Psoas muscle (tissue), 8 donors: ENCODE data around the gene WRAP73. TPM values are rescaled to one million over a fixed set of nuclear protein-coding genes. Genes with fewer than 3 reads are reported as not detected.

Experiments used
- ATAC-seq, 4 donors: fragments of 200-7000 bp; cut with Tn5 transposase; one replicate each; pipeline ENCODE4 v1.9.1; 2020; ENCODE audit warnings: moderate library complexity in 3 of 4, mild to moderate bottlenecking in 2 of 4
- DNase-seq, 2 donors: peaks; one replicate each; pipeline ENCODE4 v3.0.0-alpha.2; 2020
- H3K27ac ChIP-seq: fragments of 200-600 bp; one replicate; pipeline ENCODE4 v1.8.0; 2022
- H3K27me3 ChIP-seq, 3 donors: fragments of 200-600 bp in 1 of 3; one replicate each; pipeline versions ENCODE4 v1.6.1 to v1.8.0; 2013 to 2022; ENCODE audit warnings: low read length in 2 of 3, mild to moderate bottlenecking in 2 of 3, moderate library complexity in 1 of 3; ENCODE audit not compliant: insufficient read depth in 3 of 3
- H3K36me3 ChIP-seq, 2 donors: fragments of 200-600 bp in 1 of 2; one replicate each; pipeline versions ENCODE4 v1.6.1 to v1.8.0; 2013 to 2022; ENCODE audit warnings: low read depth in 1 of 2, mild to moderate bottlenecking in 1 of 2, moderate library complexity in 1 of 2; ENCODE audit not compliant: insufficient read depth in 1 of 2
- H3K4me1 ChIP-seq: fragments of 200-600 bp; one replicate; pipeline ENCODE4 v1.8.0; 2022
- H3K4me3 ChIP-seq: fragments of 200-600 bp; one replicate; pipeline ENCODE4 v1.8.0; 2022; ENCODE audit warnings: mild to moderate bottlenecking
- H3K9me3 ChIP-seq: fragments of 200-600 bp; one replicate; pipeline ENCODE4 v1.8.0; 2022
- WGBS, 3 donors: extraction: QIAGEN DNeasy Blood & Tissue Kit; methylation state at CpG; one replicate each; pipeline versions ENCODE4 v1.1.6 to v1.1.7; 2013; 5-methylcytosine and 5-hydroxymethylcytosine counted together
- intact Hi-C, 2 donors: fragments of 100-400 bp; cut with DNase I; formaldehyde crosslinking; loops; one replicate each; pipeline versions ENCODE4 v1.11.0 to v1.14.2; 2022
- polyA plus RNA-seq, 3 donors: library from polyadenylated mRNA; stranded (reverse); fragments of 200-250 nt; gene quantifications; one replicate each; pipeline ENCODE4 v1.2.3, GENCODE V29; 2013
- total RNA-seq, 4 donors: library from RNA; stranded (reverse); fragmentation: NEBNext Ultra II Directional in 2 of 4; extraction: Animal tissue kit (Norgen Biotek cat#: 25700) in 2 of 4; gene quantifications; one replicate each; pipeline versions ENCODE4 v1.2.1 to v1.2.4, GENCODE V29; 2021 to 2023
- TF ChIP-seq, protein P1 (sequence below): fragments of 200-600 bp; IDR thresholded peaks from one replicate; pipeline ENCODE4 v1.8.0; 2022; ENCODE audit warnings: antibody characterized with exemption
- donor health status: healthy with polysubstance abuse.
- donor health status: DM: no; HTN: no; CAD: no; lungs with moderate emphysema.
- donor health status: Bipolar disorder and iron deficiency.
- donor health status: healthy.
- donor health status: DM: yes; HTN: yes; CAD: no.
- donor health status: DM: no; HTN: no; CAD: no.
- donor health status: DM: no; HTN: no; CAD: no.
- donor health status: DM: yes; HTN: yes; CAD: no.

The WRAP73 gene
- total and polyA plus RNA-seq, 7 donors = 10.8 to 21.8 (median 12.6) TPM

- TF ChIP-seq, protein P1, sequence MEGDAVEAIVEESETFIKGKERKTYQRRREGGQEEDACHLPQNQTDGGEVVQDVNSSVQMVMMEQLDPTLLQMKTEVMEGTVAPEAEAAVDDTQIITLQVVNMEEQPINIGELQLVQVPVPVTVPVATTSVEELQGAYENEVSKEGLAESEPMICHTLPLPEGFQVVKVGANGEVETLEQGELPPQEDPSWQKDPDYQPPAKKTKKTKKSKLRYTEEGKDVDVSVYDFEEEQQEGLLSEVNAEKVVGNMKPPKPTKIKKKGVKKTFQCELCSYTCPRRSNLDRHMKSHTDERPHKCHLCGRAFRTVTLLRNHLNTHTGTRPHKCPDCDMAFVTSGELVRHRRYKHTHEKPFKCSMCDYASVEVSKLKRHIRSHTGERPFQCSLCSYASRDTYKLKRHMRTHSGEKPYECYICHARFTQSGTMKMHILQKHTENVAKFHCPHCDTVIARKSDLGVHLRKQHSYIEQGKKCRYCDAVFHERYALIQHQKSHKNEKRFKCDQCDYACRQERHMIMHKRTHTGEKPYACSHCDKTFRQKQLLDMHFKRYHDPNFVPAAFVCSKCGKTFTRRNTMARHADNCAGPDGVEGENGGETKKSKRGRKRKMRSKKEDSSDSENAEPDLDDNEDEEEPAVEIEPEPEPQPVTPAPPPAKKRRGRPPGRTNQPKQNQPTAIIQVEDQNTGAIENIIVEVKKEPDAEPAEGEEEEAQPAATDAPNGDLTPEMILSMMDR = no peak
- Histone ChIP-seq H3K4me3 (no peak overlapping the region), H3K27me3 (no peaks in the 10 kb centered on the region), H3K36me3 (peaks cover 6 to 81% of the 10 kb centered on the region in 2 donors), H3K27ac (no peak overlapping the region), H3K9me3 (no peaks in the 10 kb centered on the region), H3K4me1 (no peaks in the 10 kb centered on the region)
- 92 to 94% (median 93%) methylated on average over 14 of the region's 14 CpGs for WGBS, 3 donors
- ATAC-seq (no peak), DNase-seq (no peak)
- intact Hi-C loops = no loop called here
Measured at GRCh38 chr1:3636080-3636479, 13.8 kb downstream of the WRAP73 start.

DNA sequence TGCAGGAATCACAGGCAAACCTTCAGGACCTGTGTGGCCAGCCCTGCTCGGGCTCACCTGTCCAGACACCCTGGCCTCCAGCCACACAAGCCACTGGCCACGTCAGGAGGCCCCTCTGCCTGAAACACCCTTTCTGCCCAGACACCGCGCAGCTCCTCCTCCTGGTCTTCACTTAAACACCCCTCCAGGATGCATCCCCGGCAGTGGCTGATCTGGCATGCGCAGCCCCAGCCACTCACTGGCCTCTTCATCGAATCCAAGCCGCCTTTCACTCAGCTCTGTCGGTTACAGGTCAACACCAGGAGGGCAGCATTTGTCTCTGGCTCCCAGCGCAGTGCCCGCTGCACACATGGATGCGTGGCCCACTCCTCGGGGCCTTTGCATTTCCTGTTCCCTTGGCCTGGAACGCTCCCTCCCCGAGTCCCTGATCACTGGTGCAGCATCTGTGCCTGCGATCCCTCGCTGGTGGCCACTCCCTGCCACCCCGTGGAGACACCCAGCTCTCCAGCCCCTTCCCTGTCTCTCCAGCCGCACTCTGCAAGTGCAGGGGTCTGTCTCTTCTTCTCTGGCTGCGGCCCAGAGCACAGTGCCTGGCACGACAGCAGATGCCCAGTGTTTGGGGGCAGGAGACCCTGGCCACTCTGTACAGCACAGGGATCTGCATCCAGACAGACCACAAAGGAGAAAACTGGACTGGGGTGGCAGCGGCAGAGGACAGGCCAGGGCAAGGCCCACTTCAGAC lies 15.7 kb downstream of the WRAP73 start:
- Histone ChIP-seq H3K27me3 (no peaks in the 10 kb centered on the region), H3K36me3 (peaks cover 13 to 99% of the 10 kb centered on the region in 2 donors), H3K4me3 (no peak overlapping the region), H3K27ac (no peak overlapping the region), H3K9me3 (no peaks in the 10 kb centered on the region), H3K4me1 (no peaks in the 10 kb centered on the region)
- TF ChIP-seq, protein P1 = no peak
- DNase-seq = no peak
- intact Hi-C loops = no loop called here
- peak in 1 of 4 donors; percentile 24 for ATAC-seq
- 90 to 95% (median 91%) methylated on average over 20 to 22 of the region's 22 CpGs for WGBS, 3 donors

DNA sequence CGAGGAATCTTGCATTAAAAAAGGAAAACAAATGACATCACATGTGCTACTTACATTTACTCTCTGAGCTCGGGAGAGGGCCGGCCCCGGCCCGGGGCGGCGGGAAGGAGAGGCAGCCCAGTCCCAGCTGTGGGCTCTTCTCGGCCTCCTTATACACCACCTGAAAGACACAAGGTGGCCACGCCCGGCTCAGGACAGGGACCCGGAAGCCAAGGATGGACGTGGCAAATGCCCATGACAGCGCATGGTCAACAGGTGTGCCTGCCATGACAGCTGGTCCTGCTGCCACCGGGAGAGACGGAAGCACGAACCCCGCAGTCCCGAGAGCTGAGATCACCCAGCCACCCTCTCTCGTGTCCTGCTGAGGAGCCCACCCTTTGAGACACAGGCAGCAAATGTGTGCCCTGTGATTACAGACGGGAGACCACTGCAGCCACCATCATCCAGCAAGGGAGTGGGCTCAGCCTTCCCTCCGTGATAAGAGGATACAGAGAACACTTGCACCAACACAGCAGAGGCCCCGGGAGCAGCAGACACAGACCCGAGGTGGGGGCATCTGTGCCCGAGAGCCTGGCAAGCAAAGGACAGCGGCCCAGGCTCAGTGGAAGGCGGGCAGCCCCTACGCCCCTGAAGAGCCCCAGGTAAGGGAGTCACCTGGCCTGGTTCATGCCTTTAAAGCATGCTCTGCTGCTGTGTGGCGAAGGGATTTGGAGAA lies 16.4 kb downstream of the WRAP73 start:
- Histone ChIP-seq H3K27ac (no peak overlapping the region), H3K36me3 (peaks cover 13 to 99% of the 10 kb centered on the region in 2 donors), H3K4me1 (no peaks in the 10 kb centered on the region), H3K27me3 (no peaks in the 10 kb centered on the region), H3K4me3 (no peak overlapping the region), H3K9me3 (no peaks in the 10 kb centered on the region)
- TF ChIP-seq, protein P1 = no peak
- no peak for ATAC-seq
- 85 to 86% (median 86%) methylated on average over 28 of the region's 28 CpGs for WGBS, 3 donors
- no peak for DNase-seq
- intact Hi-C loops = no loop called here

- intact Hi-C loops = no loop called here
- ATAC-seq (no peak), DNase-seq (no peak)
- Histone ChIP-seq H3K4me1 (no peaks in the 10 kb centered on the region), H3K4me3 (no peak overlapping the region), H3K27ac (no peak overlapping the region), H3K36me3 (peaks cover 10 to 99% of the 10 kb centered on the region in 2 donors), H3K9me3 (no peaks in the 10 kb centered on the region), H3K27me3 (no peaks in the 10 kb centered on the region)
- WGBS, 3 donors = 94 to 96% (median 94%) methylated on average over 26 of the region's 26 CpGs
- TF ChIP-seq, protein P1 = no peak
Measured at GRCh38 chr1:3632716-3633343, 17.1 kb downstream of the WRAP73 start.
